NCI-H524 (cell line): ENCODE data around the gene CIDEC.

Experiments used
- DNase-seq, 2 experiments: peaks; one replicate each; lab custom pipeline; 2025; lab: John Stamatoyannopoulos, UW

CIDEC gene

GRCh38 chr3:9846931-9847488, 33.0 kb downstream of the CIDEC start:
- DNase-seq, result no peak

- DNase-seq, result no peak
Observed at GRCh38 chr3:9846231-9846630, 33.8 kb downstream of the CIDEC start.

GRCh38 chr3:9843715-9844438, 36.2 kb downstream of the CIDEC start, which contains the start of gene RPUSD3:
RPUSD3 (minus strand) TSS chr3:9844008; CDS start chr3:9843990, 18 bp downstream.
- peak; percentile 69 to 92 for DNase-seq

- DNase-seq, result no peak
Observed at GRCh38 chr3:9841015-9841414, 39.0 kb downstream of the CIDEC start.

- DNase-seq, result no peak
Observed at GRCh38 chr3:9838856-9839255, 41.2 kb downstream of the CIDEC start.

GRCh38 chr3:9837701-9838582, 42.1 kb downstream of the CIDEC start:
- DNase-seq, result no peak

- DNase-seq, result no peak
Observed at GRCh38 chr3:9834520-9835380, 45.3 kb downstream of the CIDEC start.

GRCh38 chr3:9833078-9833477, 47.0 kb downstream of the CIDEC start:
- no peak for DNase-seq

GRCh38 chr3:9831253-9831652, 48.8 kb downstream of the CIDEC start:
- DNase-seq, result no peak

- no peak for DNase-seq
Observed at GRCh38 chr3:9828801-9829755, 51.0 kb downstream of the CIDEC start.

GRCh38 chr3:9826815-9827573, 53.1 kb downstream of the CIDEC start:
- peak; percentile 16 to 60 for DNase-seq

- no peak for DNase-seq
Observed at GRCh38 chr3:9825451-9826040, 54.5 kb downstream of the CIDEC start.

GRCh38 chr3:9820946-9821345, 59.1 kb downstream of the CIDEC start:
- peak in 1 of 2 experiments; percentile 62 for DNase-seq

GRCh38 chr3:9820543-9820942, 59.5 kb downstream of the CIDEC start:
- DNase-seq, result no peak

GRCh38 chr3:9818666-9819335, 61.3 kb downstream of the CIDEC start:
- DNase-seq, result no peak

GRCh38 chr3:9817436-9817835, 62.6 kb downstream of the CIDEC start:
- DNase-seq, result no peak
